ENCODE measurements around the gene NTRK2.

NTRK2 gene

GRCh38 chr9:84983749-84984148, 314.2 kb downstream of the NTRK2 start:
- DNase-seq (ENCODE audit: low read depth), result no peak

- no peak for DNase-seq (ENCODE audit: low read depth)
Observed at GRCh38 chr9:84988621-84989020, 319.1 kb downstream of the NTRK2 start.

- no peak for DNase-seq (ENCODE audit: low read depth)
Observed at GRCh38 chr9:84990416-84990815, 320.9 kb downstream of the NTRK2 start.

- no peak for DNase-seq (ENCODE audit: low read depth)
Observed at GRCh38 chr9:84990850-84991513, 321.5 kb downstream of the NTRK2 start.

- DNase-seq (ENCODE audit: low read depth), result no peak
Observed at GRCh38 chr9:84991514-84991870, 322.0 kb downstream of the NTRK2 start.

GRCh38 chr9:84992381-84992780, 322.9 kb downstream of the NTRK2 start:
- no peak for DNase-seq (ENCODE audit: low read depth)

- DNase-seq (ENCODE audit: low read depth), result no peak
Observed at GRCh38 chr9:84993105-84993504, 323.6 kb downstream of the NTRK2 start.

- no peak for DNase-seq (ENCODE audit: low read depth)
Observed at GRCh38 chr9:84996029-84996428, 326.5 kb downstream of the NTRK2 start.

GRCh38 chr9:84996716-84997115, 327.2 kb downstream of the NTRK2 start:
- no peak for DNase-seq (ENCODE audit: low read depth)

- no peak for DNase-seq (ENCODE audit: low read depth)
Observed at GRCh38 chr9:84997472-84997871, 327.9 kb downstream of the NTRK2 start.

- no peak for DNase-seq (ENCODE audit: low read depth)
Observed at GRCh38 chr9:84998639-84999038, 329.1 kb downstream of the NTRK2 start.

GRCh38 chr9:84999788-85000187, 330.3 kb downstream of the NTRK2 start:
- DNase-seq (ENCODE audit: low read depth), result no peak

GRCh38 chr9:85001925-85002324, 332.4 kb downstream of the NTRK2 start:
- no peak for DNase-seq (ENCODE audit: low read depth)

GRCh38 chr9:85004818-85005413, 335.4 kb downstream of the NTRK2 start:
- DNase-seq (ENCODE audit: low read depth), result no peak

- DNase-seq (ENCODE audit: low read depth), result no peak
Observed at GRCh38 chr9:85007748-85008147, 338.2 kb downstream of the NTRK2 start.

- no peak for DNase-seq (ENCODE audit: low read depth)
Observed at GRCh38 chr9:85008215-85008614, 338.7 kb downstream of the NTRK2 start.

- DNase-seq (ENCODE audit: low read depth), result no peak
Observed at GRCh38 chr9:85009251-85009650, 339.7 kb downstream of the NTRK2 start.

- no peak for DNase-seq (ENCODE audit: low read depth)
Observed at GRCh38 chr9:85013703-85014102, 344.2 kb downstream of the NTRK2 start.

GRCh38 chr9:85014292-85014691, 344.8 kb downstream of the NTRK2 start:
- DNase-seq (ENCODE audit: low read depth), result no peak

- no peak for DNase-seq (ENCODE audit: low read depth)
Observed at GRCh38 chr9:85016384-85017006, 347.0 kb downstream of the NTRK2 start.

GRCh38 chr9:85020791-85021190, 351.3 kb downstream of the NTRK2 start:
- DNase-seq (ENCODE audit: low read depth), result no peak

- DNase-seq (ENCODE audit: low read depth), result no peak
Observed at GRCh38 chr9:85021686-85022085, 352.2 kb downstream of the NTRK2 start.

- no peak for DNase-seq (ENCODE audit: low read depth)
Observed at GRCh38 chr9:85024374-85024773, 354.8 kb downstream of the NTRK2 start.

GRCh38 chr9:85025638-85026037, 356.1 kb downstream of the NTRK2 start:
- DNase-seq (ENCODE audit: low read depth), result no peak

Data from stimulated activated CD8-positive, alpha-beta memory T cell treated with anti-CD3 and anti-CD28 coated beads, Interleukin-15, amount 100 ng/mL, for 1 hour (primary cell).